Left lung (tissue), 10 donors: Measurements from ENCODE around the gene TMUB1. TPM values are rescaled to one million over a fixed set of nuclear protein-coding genes. Genes with fewer than 3 reads are reported as not detected.

Experiments
- ATAC-seq: fragments of 200-7000 bp; cut with Tn5 transposase; one replicate; pipeline ENCODE4 v1.9.1; 2020; ENCODE audit warnings: moderate library complexity
- DNase-seq, 4 donors: peaks; one replicate each; pipeline ENCODE4 v3.0.0-alpha.2; 2013 to 2020
- H3K27ac ChIP-seq, 2 donors: fragments of 200-600 bp; sonication (generic) in 1 of 2; one replicate each; pipeline versions ENCODE4 v1.5.0 to v1.8.0; 2020 to 2021
- H3K27me3 ChIP-seq, 2 donors: fragments of 200-600 bp; sonication (generic) in 1 of 2; one replicate each; pipeline versions ENCODE4 v1.5.0 to v1.8.0; 2020 to 2021
- H3K36me3 ChIP-seq, 2 donors: fragments of 200-600 bp; sonication (generic) in 1 of 2; one replicate each; pipeline versions ENCODE4 v1.5.0 to v1.8.0; 2020 to 2021
- H3K4me1 ChIP-seq, 2 donors: fragments of 200-600 bp; one replicate each; pipeline ENCODE4 v1.8.0; 2021
- H3K4me3 ChIP-seq, 2 donors: fragments of 200-600 bp; sonication (generic) in 1 of 2; one replicate each; pipeline versions ENCODE4 v1.5.0 to v1.8.0; 2020 to 2021; ENCODE audit warnings: mild to moderate bottlenecking in 1 of 2
- H3K9me3 ChIP-seq, 2 donors: fragments of 200-600 bp; sonication (generic) in 1 of 2; one replicate each; pipeline versions ENCODE4 v1.5.0 to v1.8.0; 2020 to 2021
- CTCF ChIP-seq, 2 donors: fragments of 200-600 bp; sonication (generic) in 1 of 2; IDR thresholded peaks; one replicate each; pipeline versions ENCODE4 v1.5.0 to v1.8.0; 2021; ENCODE audit warnings: antibody characterized with exemption in 2 of 2
- intact Hi-C, 2 donors: fragments of 100-400 bp; cut with DNase I; formaldehyde crosslinking; loops; one replicate each; pipeline versions ENCODE4 v1.11.2 to v1.14.2; 2022
- polyA plus RNA-seq, 6 donors: library from polyadenylated mRNA; unstranded; fragments of 120-200 nt; gene quantifications; one replicate each; pipeline ENCODE4 v1.2.1, GENCODE V29; 2013; ENCODE audit not compliant: insufficient read length in 6 of 6
- total RNA-seq, 2 donors: library from RNA; stranded (reverse); fragmentation: NEBNext Ultra II Directional; extraction: Animal tissue kit (Norgen Biotek cat#: 25700); gene quantifications; one replicate each; pipeline ENCODE4 v1.2.1, GENCODE V29; 2021
- donor health status: DM: no; HTN: yes; CAD: no.
- donor health status: DM: no; HTN: no; CAD: no.

Gene TMUB1
- total and polyA plus RNA-seq, 8 donors: 21.2 to 49.1 (median 24.5) TPM

- H3K4me3 ChIP-seq: no peak overlapping the region
- no peak for ATAC-seq
- H3K9me3 ChIP-seq: no peaks in the 10 kb centered on the region
- DNase-seq: no peak
- peaks cover 0 to 48% of the 10 kb centered on the region in 2 donors for H3K36me3 ChIP-seq
- intact Hi-C loops: no loop called here
- peaks cover 12 to 20% of the 10 kb centered on the region in 2 donors for H3K4me1 ChIP-seq
- H3K27me3 ChIP-seq: no peaks in the 10 kb centered on the region
- no peak overlapping the region for H3K27ac ChIP-seq
- TF ChIP-seq CTCF (IDR thresholded peaks at IDR 0.05): no peak
These were observed 48.1 kb downstream of the TMUB1 start for GRCh38 chr7:151035026-151035717.

DNA sequence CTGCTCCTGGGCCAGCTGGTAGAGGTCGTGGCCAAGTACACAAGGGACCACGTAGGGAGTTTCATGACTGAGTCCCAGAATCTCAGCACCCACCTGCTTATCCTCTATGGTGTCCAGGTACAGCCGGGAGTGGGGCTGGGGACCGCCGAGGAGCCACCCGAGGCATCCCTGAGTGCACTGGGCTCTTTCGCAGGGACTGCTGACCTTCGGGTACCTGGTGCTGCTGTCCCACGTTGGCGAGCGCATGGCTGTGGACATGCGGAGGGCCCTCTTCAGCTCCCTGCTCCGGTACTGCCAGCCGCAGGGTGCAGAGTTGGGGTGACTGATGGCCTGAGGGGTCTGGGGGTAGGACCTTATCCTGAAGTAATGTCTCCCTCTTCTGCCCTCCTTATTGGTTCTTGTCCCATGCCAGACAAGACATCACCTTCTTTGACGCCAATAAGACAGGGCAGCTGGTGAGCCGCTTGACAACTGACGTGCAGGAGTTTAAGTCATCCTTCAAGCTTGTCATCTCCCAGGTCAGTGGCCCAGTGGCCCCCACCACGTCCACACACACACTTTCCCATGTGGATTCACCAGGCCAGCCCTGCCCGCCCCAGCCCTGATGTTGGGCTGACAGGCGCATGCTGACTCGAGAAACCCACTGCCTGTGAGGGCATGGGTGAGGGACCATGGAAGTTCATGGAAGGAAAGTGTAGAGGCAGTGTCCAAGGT, 48.8 kb downstream of the TMUB1 start:
- H3K9me3 ChIP-seq: no peaks in the 10 kb centered on the region
- DNase-seq: no peak
- H3K27me3 ChIP-seq: no peaks in the 10 kb centered on the region
- H3K4me3 ChIP-seq: no peak overlapping the region
- intact Hi-C loops: no loop called here
- H3K27ac ChIP-seq: no peak overlapping the region
- peaks cover 11 to 15% of the 10 kb centered on the region in 2 donors for H3K4me1 ChIP-seq
- TF ChIP-seq CTCF (IDR thresholded peaks at IDR 0.05): no peak
- ATAC-seq: no peak
- H3K36me3 ChIP-seq: peaks cover 0 to 48% of the 10 kb centered on the region in 2 donors

GRCh38 chr7:151033864-151034249, 49.4 kb downstream of the TMUB1 start:
- no peak overlapping the region for H3K27ac ChIP-seq
- peaks cover 0 to 48% of the 10 kb centered on the region in 2 donors for H3K36me3 ChIP-seq
- no peaks in the 10 kb centered on the region for H3K27me3 ChIP-seq
- TF ChIP-seq CTCF (IDR thresholded peaks at IDR 0.05): no peak
- ATAC-seq (no peak), DNase-seq (no peak)
- no peak overlapping the region for H3K4me3 ChIP-seq
- no peaks in the 10 kb centered on the region for H3K9me3 ChIP-seq
- H3K4me1 ChIP-seq: peaks cover 5 to 15% of the 10 kb centered on the region in 2 donors
- intact Hi-C loops: no loop called here

DNA sequence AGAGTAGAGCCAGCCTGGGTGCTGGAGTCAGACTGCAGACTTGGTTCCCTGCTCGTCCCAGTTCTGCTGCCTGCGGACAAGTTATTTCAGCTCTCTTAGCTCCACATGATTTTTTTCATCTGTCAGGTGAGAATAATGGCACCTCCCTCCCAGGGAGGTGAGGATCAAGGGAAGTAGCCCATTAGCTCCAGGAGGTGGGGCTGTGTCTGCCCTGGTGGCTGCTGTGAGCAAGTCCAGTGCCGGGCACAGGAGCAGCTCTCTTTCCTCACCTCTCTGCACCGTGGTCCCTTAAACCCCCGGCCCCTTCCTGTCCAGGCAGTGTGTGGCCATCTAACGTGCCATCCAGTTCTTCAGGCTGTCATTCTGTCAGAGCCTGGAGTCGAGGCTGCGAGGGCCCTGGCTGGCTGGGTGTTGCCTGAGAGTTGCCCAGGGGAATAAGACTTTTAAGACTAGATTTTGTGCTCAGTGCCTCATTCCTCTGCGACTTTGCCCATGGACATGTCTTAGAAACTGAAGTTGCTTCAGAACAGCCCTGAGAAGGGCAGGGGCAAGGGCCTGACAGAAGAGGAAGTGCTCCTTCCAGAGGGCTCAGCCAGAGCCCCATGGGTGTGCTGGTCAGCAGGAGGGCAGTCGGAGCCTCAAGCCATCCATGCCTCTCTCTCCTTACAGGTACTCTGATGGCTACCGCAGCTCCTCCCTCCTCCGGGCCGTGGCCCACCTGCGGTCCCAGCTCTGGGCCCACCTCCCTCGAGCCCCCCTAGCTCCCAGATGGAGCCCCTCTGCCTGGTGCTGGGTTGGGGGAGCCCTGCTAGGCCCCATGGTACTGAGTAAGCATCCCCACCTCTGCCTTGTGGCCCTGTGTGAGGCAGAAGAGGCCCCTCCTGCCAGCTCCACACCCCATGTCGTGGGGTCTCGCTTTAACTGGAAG, 50.1 kb downstream of the TMUB1 start:
- Histone ChIP-seq H3K27ac (no peak overlapping the region), H3K36me3 (peaks cover 0 to 48% of the 10 kb centered on the region in 2 donors), H3K4me1 (peaks cover 0 to 11% of the 10 kb centered on the region in 2 donors), H3K9me3 (no peaks in the 10 kb centered on the region), H3K27me3 (no peaks in the 10 kb centered on the region), H3K4me3 (no peak overlapping the region)
- ATAC-seq: no peak
- no peak for TF ChIP-seq CTCF (IDR thresholded peaks at IDR 0.05)
- no peak for DNase-seq
- intact Hi-C loops: no loop called here

Other genes starting within 250 kb of the TMUB1 start
- under 1 TPM; 0.34 to 0.70 TPM for gene AOC1, start 231.0 kb downstream of the TMUB1 start, total RNA-seq
- gene AOC1, start 231.0 kb downstream of the TMUB1 start, polyA plus RNA-seq: 1 to 10 TPM in 2 of 6 donors, under 1 TPM in 4; 0.47 to 1.2 (median 0.69) TPM
- 1 to 10 TPM in 1 of 2 donors, under 1 TPM in 1; 0.82 to 1.3 TPM for gene KCNH2, start 105.2 kb downstream of the TMUB1 start, total RNA-seq
- gene KCNH2, start 105.2 kb downstream of the TMUB1 start, polyA plus RNA-seq: 1 to 10 TPM; 2.8 to 5.3 (median 4.3) TPM
- 10 to 100 TPM; 12.1 to 21.8 TPM for gene NOS3, start 92.5 kb downstream of the TMUB1 start, total RNA-seq
- gene NOS3, start 92.5 kb downstream of the TMUB1 start, polyA plus RNA-seq: 10 to 100 TPM in 2 of 6 donors, 1 to 10 TPM in 4; 7.5 to 11.3 (median 9.7) TPM
- gene ATG9B, start 59.0 kb downstream of the TMUB1 start, total RNA-seq: under 1 TPM; 0.68 to 0.70 TPM
- gene ATG9B, start 59.0 kb downstream of the TMUB1 start, polyA plus RNA-seq: 1 to 10 TPM; 3.4 to 7.1 (median 3.8) TPM
- gene ABCB8, start 55.0 kb downstream of the TMUB1 start, total RNA-seq: 10 to 100 TPM; 47.5 to 52.1 TPM
- gene ABCB8, start 55.0 kb downstream of the TMUB1 start, polyA plus RNA-seq: 10 to 100 TPM; 20.5 to 32.8 (median 22.4) TPM
- gene ASIC3, start 35.0 kb downstream of the TMUB1 start, total RNA-seq: 1 to 10 TPM; 2.7 to 3.5 TPM
- 1 to 10 TPM; 2.3 to 6.0 (median 3.4) TPM for gene ASIC3, start 35.0 kb downstream of the TMUB1 start, polyA plus RNA-seq
- 10 to 100 TPM; 15.6 to 17.1 TPM for gene CDK5, start 25.6 kb downstream of the TMUB1 start, total RNA-seq
- 10 to 100 TPM; 13.8 to 15.7 (median 14.3) TPM for gene CDK5, start 25.6 kb downstream of the TMUB1 start, polyA plus RNA-seq
- 100 to 1,000 TPM; 191 to 205 TPM for gene SLC4A2, start 23.9 kb downstream of the TMUB1 start, total RNA-seq
- gene SLC4A2, start 23.9 kb downstream of the TMUB1 start, polyA plus RNA-seq: 100 to 1,000 TPM in 3 of 6 donors, 10 to 100 TPM in 3; 81.7 to 134 (median 100) TPM
- gene FASTK, start 2.7 kb downstream of the TMUB1 start, total RNA-seq: 10 to 100 TPM; 63.5 to 65.7 TPM
- gene FASTK, start 2.7 kb downstream of the TMUB1 start, polyA plus RNA-seq: 10 to 100 TPM; 38.2 to 60.7 (median 48.3) TPM
- gene AGAP3, start 3.0 kb upstream of the TMUB1 start, total RNA-seq: 100 to 1,000 TPM; 161 to 167 TPM
- 100 to 1,000 TPM in 2 of 6 donors, 10 to 100 TPM in 4; 83.3 to 103 (median 98.7) TPM for gene AGAP3, start 3.0 kb upstream of the TMUB1 start, polyA plus RNA-seq
- gene GBX1, start 84.2 kb upstream of the TMUB1 start, total RNA-seq: not detected
- gene GBX1, start 84.2 kb upstream of the TMUB1 start, polyA plus RNA-seq: under 1 TPM in 3 of 6 donors, not detected in 3; 0.24 to 0.42 (median 0.28) TPM
- gene ASB10, start 103.8 kb upstream of the TMUB1 start, total RNA-seq: not detected
- gene ASB10, start 103.8 kb upstream of the TMUB1 start, polyA plus RNA-seq: not detected
- not detected for gene H2BK1, start 127.0 kb upstream of the TMUB1 start, total RNA-seq
- gene H2BK1, start 127.0 kb upstream of the TMUB1 start, polyA plus RNA-seq: not detected
- 10 to 100 TPM; 27.1 to 40.6 TPM for gene ABCF2, start 143.7 kb upstream of the TMUB1 start, total RNA-seq
- gene ABCF2, start 143.7 kb upstream of the TMUB1 start, polyA plus RNA-seq: 10 to 100 TPM; 20.3 to 31.6 (median 24.1) TPM
- gene CHPF2, start 149.0 kb upstream of the TMUB1 start, total RNA-seq: 10 to 100 TPM; 44.0 to 53.8 TPM
- gene CHPF2, start 149.0 kb upstream of the TMUB1 start, polyA plus RNA-seq: 10 to 100 TPM; 18.1 to 30.9 (median 21.5) TPM
- 10 to 100 TPM; 45.5 to 49.4 TPM for gene SMARCD3, start 165.2 kb upstream of the TMUB1 start, total RNA-seq
- gene SMARCD3, start 165.2 kb upstream of the TMUB1 start, polyA plus RNA-seq: 100 to 1,000 TPM in 4 of 6 donors, 10 to 100 TPM in 2; 86.2 to 130 (median 107) TPM